NB4 (cell line): Measurements from ENCODE around the gene ZBTB8A.

Source experiments
- CTCF ChIP-seq: IDR thresholded peaks from one replicate; pipeline ENCODE4 v1.5.1; 2012; ENCODE audit warnings: low read depth, low read length
- MAX ChIP-seq: IDR thresholded peaks from 2 replicates; pipeline ENCODE4 v1.6.1; 2011; ENCODE audit warnings: low read depth, low read length
- POLR2A ChIP-seq: IDR thresholded peaks from 2 replicates; pipeline ENCODE4 v1.6.1; 2011; ENCODE audit warnings: mild to moderate bottlenecking; ENCODE audit not compliant: insufficient read length; ENCODE audit errors: extremely low read depth

GRCh38 chr1:32503153-32503552, 36.1 kb upstream of the ZBTB8A start:
- TF ChIP-seq CTCF: no peak
- no peak for TF ChIP-seq MAX
- no peak for TF ChIP-seq POLR2A
